Measurements from ENCODE around the gene SEL1L3. TPM values are rescaled to one million over a fixed set of nuclear protein-coding genes. Genes with fewer than 3 reads are reported as not detected.

The SEL1L3 gene
- total and polyA plus RNA-seq, 2 of the 13 experiments (the other 11 are each of a cell fraction or from before 2014, with no cell fraction given): 0.28 to 1.1 TPM

DNA sequence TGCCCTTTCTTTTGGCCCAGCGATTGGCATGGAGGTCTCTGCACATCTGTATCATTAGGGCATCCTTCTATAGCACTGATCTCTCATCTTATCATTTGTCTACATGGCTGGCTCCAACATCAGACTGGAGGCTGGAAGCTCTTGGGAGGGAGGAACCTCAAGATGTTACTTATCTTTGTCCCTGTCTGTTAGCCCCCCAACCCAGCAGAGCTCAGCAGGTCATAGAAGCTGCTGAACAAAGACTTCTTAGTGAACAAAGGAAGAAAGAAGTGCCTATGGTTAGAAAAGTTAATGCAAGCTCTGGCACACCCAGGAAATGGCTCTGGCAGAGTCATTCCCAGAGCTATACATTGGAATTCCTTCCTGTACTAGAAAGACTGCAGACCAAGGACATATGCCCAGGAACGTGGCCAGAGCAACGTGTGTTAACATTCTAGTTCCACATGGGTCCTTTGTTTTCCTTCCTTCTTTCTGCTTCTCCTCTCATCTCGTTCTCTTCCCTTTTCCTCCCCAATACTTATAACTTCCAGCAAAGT, 74.0 kb downstream of the SEL1L3 start (continued):
- TF ChIP-seq, protein P1, sequence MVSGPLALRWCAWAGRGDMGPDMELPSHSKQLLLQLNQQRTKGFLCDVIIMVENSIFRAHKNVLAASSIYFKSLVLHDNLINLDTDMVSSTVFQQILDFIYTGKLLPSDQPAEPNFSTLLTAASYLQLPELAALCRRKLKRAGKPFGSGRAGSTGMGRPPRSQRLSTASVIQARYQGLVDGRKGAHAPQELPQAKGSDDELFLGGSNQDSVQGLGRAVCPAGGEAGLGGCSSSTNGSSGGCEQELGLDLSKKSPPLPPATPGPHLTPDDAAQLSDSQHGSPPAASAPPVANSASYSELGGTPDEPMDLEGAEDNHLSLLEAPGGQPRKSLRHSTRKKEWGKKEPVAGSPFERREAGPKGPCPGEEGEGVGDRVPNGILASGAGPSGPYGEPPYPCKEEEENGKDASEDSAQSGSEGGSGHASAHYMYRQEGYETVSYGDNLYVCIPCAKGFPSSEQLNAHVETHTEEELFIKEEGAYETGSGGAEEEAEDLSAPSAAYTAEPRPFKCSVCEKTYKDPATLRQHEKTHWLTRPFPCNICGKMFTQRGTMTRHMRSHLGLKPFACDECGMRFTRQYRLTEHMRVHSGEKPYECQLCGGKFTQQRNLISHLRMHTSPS (CRISPR knock-in tag; IDR thresholded peaks at IDR 0.05; ENCODE audit: low read depth): no peak
- no peak for TF ChIP-seq TRIM24 (CRISPR knock-in tag; IDR thresholded peaks at IDR 0.05)
- no peak for TF ChIP-seq YY1 (IDR thresholded peaks at IDR 0.05; ENCODE audit: insufficient read depth, insufficient replicate concordance, low read depth, low read length)
- TF ChIP-seq, protein P2, sequence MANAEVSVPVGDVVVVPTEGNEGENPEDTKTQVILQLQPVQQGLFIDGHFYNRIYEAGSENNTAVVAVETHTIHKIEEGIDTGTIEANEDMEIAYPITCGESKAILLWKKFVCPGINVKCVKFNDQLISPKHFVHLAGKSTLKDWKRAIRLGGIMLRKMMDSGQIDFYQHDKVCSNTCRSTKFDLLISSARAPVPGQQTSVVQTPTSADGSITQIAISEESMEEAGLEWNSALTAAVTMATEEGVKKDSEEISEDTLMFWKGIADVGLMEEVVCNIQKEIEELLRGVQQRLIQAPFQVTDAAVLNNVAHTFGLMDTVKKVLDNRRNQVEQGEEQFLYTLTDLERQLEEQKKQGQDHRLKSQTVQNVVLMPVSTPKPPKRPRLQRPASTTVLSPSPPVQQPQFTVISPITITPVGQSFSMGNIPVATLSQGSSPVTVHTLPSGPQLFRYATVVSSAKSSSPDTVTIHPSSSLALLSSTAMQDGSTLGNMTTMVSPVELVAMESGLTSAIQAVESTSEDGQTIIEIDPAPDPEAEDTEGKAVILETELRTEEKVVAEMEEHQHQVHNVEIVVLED (CRISPR knock-in tag; IDR thresholded peaks at IDR 0.05; ENCODE audit: borderline replicate concordance): no peak
- no peak for TF ChIP-seq ATF7 (IDR thresholded peaks at IDR 0.05)
- no peak for TF ChIP-seq ATF7 (CRISPR knock-in tag; IDR thresholded peaks at IDR 0.05)
- TF ChIP-seq AKAP8 (CRISPR knock-in tag; IDR thresholded peaks at IDR 0.05): no peak

DNA sequence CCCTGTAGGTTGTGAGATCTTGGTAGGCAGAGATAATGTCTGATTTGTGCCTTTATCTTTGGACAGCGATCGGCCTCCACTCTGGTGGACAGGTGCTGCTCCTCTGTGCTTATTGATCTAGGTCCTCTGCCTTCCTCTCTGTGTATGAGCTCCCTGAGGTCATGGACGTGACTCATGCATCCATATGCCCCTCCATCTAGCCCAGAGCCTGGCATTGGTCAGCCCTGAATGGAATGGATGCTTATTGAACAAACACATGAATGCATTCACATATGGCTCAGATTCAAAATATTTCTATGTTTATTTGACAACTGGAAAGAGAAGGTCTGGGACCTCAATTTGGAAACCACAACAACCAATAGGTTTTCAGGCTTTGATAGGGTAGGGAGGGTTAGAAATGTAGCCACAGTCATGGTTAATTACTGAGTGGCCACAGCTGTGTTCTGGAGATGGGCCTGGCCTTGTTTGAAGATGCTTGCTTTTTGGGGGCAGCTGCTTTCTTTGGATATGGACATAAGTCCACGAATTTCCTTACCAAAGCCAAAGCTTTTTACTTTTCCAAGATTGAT, 76.2 kb downstream of the SEL1L3 start:
- ATAC-seq (no peak), DNase-seq (ENCODE audit: low spot score) (no peak), FAIRE-seq (no peak)
- Histone ChIP-seq H2AFZ (ENCODE audit: low read length) (no peak overlapping the region), H3K4me1 (ENCODE audit: insufficient read depth, low read length) (no peaks in the 10 kb centered on the region), H3K4me2 (ENCODE audit: low read depth, low read length) (no peak overlapping the region), H4K20me1 (ENCODE audit: insufficient read depth, low read length) (no peaks in the 10 kb centered on the region), H3K36me3 (replicated peaks in 1 of 2; ENCODE audit: control insufficient read depth in 1 of 2, insufficient read depth in 2 of 2, low read length in 2 of 2) (no peaks in the 10 kb centered on the region), H3K27me3 (ENCODE audit: control insufficient read depth in 1 of 2, insufficient read depth in 2 of 2, low read length in 2 of 2) (no peaks in the 10 kb centered on the region), H3K79me2 (ENCODE audit: insufficient read depth, low read length) (no peaks in the 10 kb centered on the region), H3K27ac (ENCODE audit: extremely low read length, insufficient read depth, low read length) (no peak overlapping the region), H3K4me3 (replicated peaks in 1 of 3; ENCODE audit: insufficient read depth in 1 of 3, low read depth in 2 of 3, low read length in 3 of 3) (no peak overlapping the region), H3K9me3 (ENCODE audit: low read length) (no peaks in the 10 kb centered on the region), H3K9ac (ENCODE audit: insufficient read depth, low read depth, low read length) (no peak overlapping the region)
- POLR2A ChIA-PET: no interaction called here
- CTCF ChIA-PET (ENCODE audit: low intra/inter-chr PET ratio, low total read pairs): no interaction called here
- BruUV-seq (replicated peaks): no TSS peak
- intact Hi-C loops (cut with micrococcal nuclease; ENCODE audit: unreplicated experiment): loop anchor here (2.0 kb wide), 1 partner anchor 46 kb away; no protein-coding TSS in a partner anchor
- in situ Hi-C loops (cut with HindIII; ENCODE audit: extremely low pct_ligation_motif_present, low pct_unique_long_range_greater_than_20kb): no loop called here
- 0% methylated on average over 2 of the region's 4 CpGs for WGBS (ENCODE audit: low lambda C conversion rate)
- TF ChIP-seq ZMYM4 (CRISPR knock-in tag; IDR thresholded peaks at IDR 0.05): no peak
- no peak for TF ChIP-seq ZNF235 (CRISPR knock-in tag; IDR thresholded peaks at IDR 0.05; ENCODE audit: borderline replicate concordance)
- TF ChIP-seq, protein P3, sequence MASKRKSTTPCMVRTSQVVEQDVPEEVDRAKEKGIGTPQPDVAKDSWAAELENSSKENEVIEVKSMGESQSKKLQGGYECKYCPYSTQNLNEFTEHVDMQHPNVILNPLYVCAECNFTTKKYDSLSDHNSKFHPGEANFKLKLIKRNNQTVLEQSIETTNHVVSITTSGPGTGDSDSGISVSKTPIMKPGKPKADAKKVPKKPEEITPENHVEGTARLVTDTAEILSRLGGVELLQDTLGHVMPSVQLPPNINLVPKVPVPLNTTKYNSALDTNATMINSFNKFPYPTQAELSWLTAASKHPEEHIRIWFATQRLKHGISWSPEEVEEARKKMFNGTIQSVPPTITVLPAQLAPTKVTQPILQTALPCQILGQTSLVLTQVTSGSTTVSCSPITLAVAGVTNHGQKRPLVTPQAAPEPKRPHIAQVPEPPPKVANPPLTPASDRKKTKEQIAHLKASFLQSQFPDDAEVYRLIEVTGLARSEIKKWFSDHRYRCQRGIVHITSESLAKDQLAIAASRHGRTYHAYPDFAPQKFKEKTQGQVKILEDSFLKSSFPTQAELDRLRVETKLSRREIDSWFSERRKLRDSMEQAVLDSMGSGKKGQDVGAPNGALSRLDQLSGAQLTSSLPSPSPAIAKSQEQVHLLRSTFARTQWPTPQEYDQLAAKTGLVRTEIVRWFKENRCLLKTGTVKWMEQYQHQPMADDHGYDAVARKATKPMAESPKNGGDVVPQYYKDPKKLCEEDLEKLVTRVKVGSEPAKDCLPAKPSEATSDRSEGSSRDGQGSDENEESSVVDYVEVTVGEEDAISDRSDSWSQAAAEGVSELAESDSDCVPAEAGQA (IDR thresholded peaks at IDR 0.05; ENCODE audit: low read depth): no peak
- TF ChIP-seq, protein P3 (CRISPR knock-in tag; IDR thresholded peaks at IDR 0.05; ENCODE audit: borderline replicate concordance): no peak
- TF ChIP-seq, protein P4, sequence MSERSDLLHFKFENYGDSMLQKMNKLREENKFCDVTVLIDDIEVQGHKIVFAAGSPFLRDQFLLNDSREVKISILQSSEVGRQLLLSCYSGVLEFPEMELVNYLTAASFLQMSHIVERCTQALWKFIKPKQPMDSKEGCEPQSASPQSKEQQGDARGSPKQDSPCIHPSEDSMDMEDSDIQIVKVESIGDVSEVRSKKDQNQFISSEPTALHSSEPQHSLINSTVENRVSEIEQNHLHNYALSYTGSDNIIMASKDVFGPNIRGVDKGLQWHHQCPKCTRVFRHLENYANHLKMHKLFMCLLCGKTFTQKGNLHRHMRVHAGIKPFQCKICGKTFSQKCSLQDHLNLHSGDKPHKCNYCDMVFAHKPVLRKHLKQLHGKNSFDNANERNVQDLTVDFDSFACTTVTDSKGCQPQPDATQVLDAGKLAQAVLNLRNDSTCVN (CRISPR knock-in tag; IDR thresholded peaks at IDR 0.05; ENCODE audit: borderline replicate concordance): no peak

Data from HepG2 (cell line).